Measurements from ENCODE around the gene NR3C1. TPM values are rescaled to one million over a fixed set of nuclear protein-coding genes. Genes with fewer than 3 reads are reported as not detected.

NR3C1 gene
- total and polyA plus RNA-seq, 2 of the 13 experiments (the other 11 are each of a cell fraction or from before 2014, with no cell fraction given) = 10.0 to 24.3 TPM

- no peak for TF ChIP-seq HNRNPUL1 (IDR thresholded peaks at IDR 0.05; ENCODE audit: low read depth, low read length)
- TF ChIP-seq GABPB1 (CRISPR knock-in tag; IDR thresholded peaks at IDR 0.05) = peak; percentile 99
Observed at GRCh38 chr5:143405063-143405848, 1.8 kb upstream of the NR3C1 start (continued).

GRCh38 chr5:143404416-143405062, 1.1 kb upstream of the NR3C1 start:
- Histone ChIP-seq H3K9ac (ENCODE audit: insufficient read depth, low read depth, low read length) (peak overlapping the region; percentile 91), H3K9me3 (ENCODE audit: low read length) (no peaks in the 10 kb centered on the region), H3K27me3 (ENCODE audit: control insufficient read depth in 1 of 2, insufficient read depth in 2 of 2, low read length in 2 of 2) (no peaks in the 10 kb centered on the region; a peak in 1 of 5 replicates), H3K4me3 (replicated peaks in 1 of 3; ENCODE audit: insufficient read depth in 1 of 3, low read depth in 2 of 3, low read length in 3 of 3) (peak overlapping the region; percentile 80 to 96 (median 95)), H3K4me2 (ENCODE audit: low read depth, low read length) (peak overlapping the region; percentile 88), H2AFZ (ENCODE audit: low read length) (peak overlapping the region; percentile 0), H4K20me1 (ENCODE audit: insufficient read depth, low read length) (peaks cover 3% of the 10 kb centered on the region; the same call in 1 of the 2 replicates), H3K4me1 (ENCODE audit: insufficient read depth, low read length) (peaks cover 38% of the 10 kb centered on the region), H3K79me2 (ENCODE audit: insufficient read depth, low read length) (peaks cover 33% of the 10 kb centered on the region), H3K27ac (ENCODE audit: extremely low read length, insufficient read depth, low read length) (peak overlapping the region; percentile 96), H3K36me3 (replicated peaks in 1 of 2; ENCODE audit: control insufficient read depth in 1 of 2, insufficient read depth in 2 of 2, low read length in 2 of 2) (no peaks in the 10 kb centered on the region)
- intact Hi-C loops (cut with micrococcal nuclease; ENCODE audit: unreplicated experiment) = loop anchor here (1.0 to 10.0 kb wide), 8 partner anchors 97 to 482 kb away; no protein-coding TSS in a partner anchor
- ChIA-PET CTCF (ENCODE audit: low intra/inter-chr PET ratio, low total read pairs) (no interaction called here), POLR2A (interaction anchor here (0.7 to 2.7 kb wide), 15 partner anchors 8 to 276 kb away, joined by 3 to 13 read pairs (median 5); no protein-coding TSS in a partner anchor)
- FAIRE-seq = no peak
- no TSS peak for BruUV-seq (replicated peaks)
- in situ Hi-C loops (cut with HindIII; ENCODE audit: extremely low pct_ligation_motif_present, low pct_unique_long_range_greater_than_20kb) = no loop called here
- peak; percentile 28 for DNase-seq (ENCODE audit: low spot score)
- peak; percentile 23 for ATAC-seq
- 2% methylated on average over 36 of the region's 41 CpGs for WGBS (ENCODE audit: low lambda C conversion rate)
- TF ChIP-seq ZNF7 (CRISPR knock-in tag; IDR thresholded peaks at IDR 0.05) (no peak), ZNF547 (CRISPR knock-in tag; IDR thresholded peaks at IDR 0.05) (no peak), CENPX (CRISPR knock-in tag; IDR thresholded peaks at IDR 0.05) (no peak), ZSCAN20 (CRISPR knock-in tag; IDR thresholded peaks at IDR 0.05; ENCODE audit: borderline replicate concordance) (no peak), CHD4 (IDR thresholded peaks at IDR 0.05; ENCODE audit: borderline replicate concordance, low read length) (no peak), ARNTL (CRISPR knock-in tag; IDR thresholded peaks at IDR 0.05) (no peak), FOXP1 (IDR thresholded peaks at IDR 0.05) (no peak), FOXP1 (CRISPR knock-in tag; IDR thresholded peaks at IDR 0.05) (no peak), BATF2 (CRISPR knock-in tag; IDR thresholded peaks at IDR 0.05) (0 out of 2 replicates have a peak, but pooled peaks have one; percentile 36), NCOA2 (CRISPR knock-in tag; IDR thresholded peaks at IDR 0.05) (no peak), GABPA (IDR thresholded peaks at IDR 0.05; ENCODE audit: low read depth, low read length) (no peak), GABPA (CRISPR knock-in tag; IDR thresholded peaks at IDR 0.05; ENCODE audit: low read depth) (no peak), ZBTB49 (CRISPR knock-in tag; IDR thresholded peaks at IDR 0.05; ENCODE audit: borderline replicate concordance) (no peak), ZSCAN9 (CRISPR knock-in tag; IDR thresholded peaks at IDR 0.05; ENCODE audit: borderline replicate concordance) (no peak), JUN (CRISPR knock-in tag; IDR thresholded peaks at IDR 0.05) (no peak), RBM22 (optimal IDR thresholded peaks at IDR 0.05; ENCODE audit: low read length) (no peak), DNMT3B (CRISPR knock-in tag; conservative IDR thresholded peaks at IDR 0.05) (0 out of 2 replicates have a peak, but pooled peaks have one; percentile 7), FOXA1 (IDR thresholded peaks at IDR 0.05) (no peak), FOXA1 (CRISPR knock-in tag; IDR thresholded peaks at IDR 0.05) (no peak)

All from HepG2 (cell line).